ENCODE measurements around the gene NAGPA. TPM values are rescaled to one million over a fixed set of nuclear protein-coding genes. Genes with fewer than 3 reads are reported as not detected.

The NAGPA gene
- total and polyA plus RNA-seq, 2 experiments from 2014 or later: 6.3 to 20.7 TPM

DNA sequence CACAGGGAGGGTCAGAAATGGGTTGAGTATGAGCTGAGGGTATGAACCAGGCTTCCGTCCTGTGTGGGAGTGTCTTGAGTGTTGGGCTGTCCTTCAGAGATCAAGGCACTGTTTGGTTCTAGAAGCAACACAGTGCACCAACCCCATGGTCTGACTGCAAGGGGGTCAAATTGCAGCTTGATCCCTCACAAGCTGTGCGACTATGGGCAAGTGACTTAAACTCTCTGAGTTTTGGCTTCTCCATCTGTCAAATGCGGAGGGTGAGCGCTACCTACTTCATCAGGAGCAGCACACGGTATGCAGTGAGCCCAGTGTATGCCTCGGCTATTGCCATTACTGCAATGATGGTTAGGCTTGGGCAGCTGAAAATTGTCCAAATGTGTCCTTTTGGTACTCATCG lies 54.6 kb downstream of the NAGPA start:
- Mint-ChIP-seq H3K36me3 (ENCODE audit: low read depth) (no peaks in the 10 kb centered on the region), H3K27ac (no peak overlapping the region), H3K4me3 (no peak overlapping the region), H3K9me3 (peaks cover 4% of the 10 kb centered on the region; the same call in 1 of the 3 replicates), H3K4me1 (peaks cover 6% of the 10 kb centered on the region), H3K27me3 (ENCODE audit: insufficient read depth, low read depth, poor library complexity) (peaks cover 6% of the 10 kb centered on the region)
- Histone ChIP-seq H4K20me1 (replicated peaks; ENCODE audit: insufficient read depth) (no peaks in the 10 kb centered on the region), H3K9me2 (ENCODE audit: insufficient read depth) (no peaks in the 10 kb centered on the region), H3K79me2 (replicated peaks; ENCODE audit: insufficient read depth) (no peaks in the 10 kb centered on the region), H3K4me2 (no peak overlapping the region), H2AFZ (no peak overlapping the region), H3K27ac (ENCODE audit: low read depth) (no peak overlapping the region), H3K27me3 (ENCODE audit: insufficient read depth) (no peaks in the 10 kb centered on the region), H3K36me3 (ENCODE audit: insufficient read depth) (no peaks in the 10 kb centered on the region), H3K4me3 (no peak overlapping the region), H3K4me1 (ENCODE audit: insufficient read depth) (no peaks in the 10 kb centered on the region), H3F3A (replicated peaks; ENCODE audit: low read depth) (no peaks in the 10 kb centered on the region)
- ATAC-seq: no peak
- no peak for TF ChIP-seq ZNF331 (CRISPR knock-in tag; IDR thresholded peaks at IDR 0.05; ENCODE audit: low read depth)
- TF ChIP-seq STAT1 (IDR thresholded peaks at IDR 0.05; ENCODE audit: unreplicated experiment): no peak
- TF ChIP-seq NANOG (IDR thresholded peaks at IDR 0.05; ENCODE audit: borderline replicate concordance): no peak
- TF ChIP-seq POLR2AphosphoS5 (IDR thresholded peaks at IDR 0.05; ENCODE audit: low read depth): no peak
- TF ChIP-seq, protein P1, sequence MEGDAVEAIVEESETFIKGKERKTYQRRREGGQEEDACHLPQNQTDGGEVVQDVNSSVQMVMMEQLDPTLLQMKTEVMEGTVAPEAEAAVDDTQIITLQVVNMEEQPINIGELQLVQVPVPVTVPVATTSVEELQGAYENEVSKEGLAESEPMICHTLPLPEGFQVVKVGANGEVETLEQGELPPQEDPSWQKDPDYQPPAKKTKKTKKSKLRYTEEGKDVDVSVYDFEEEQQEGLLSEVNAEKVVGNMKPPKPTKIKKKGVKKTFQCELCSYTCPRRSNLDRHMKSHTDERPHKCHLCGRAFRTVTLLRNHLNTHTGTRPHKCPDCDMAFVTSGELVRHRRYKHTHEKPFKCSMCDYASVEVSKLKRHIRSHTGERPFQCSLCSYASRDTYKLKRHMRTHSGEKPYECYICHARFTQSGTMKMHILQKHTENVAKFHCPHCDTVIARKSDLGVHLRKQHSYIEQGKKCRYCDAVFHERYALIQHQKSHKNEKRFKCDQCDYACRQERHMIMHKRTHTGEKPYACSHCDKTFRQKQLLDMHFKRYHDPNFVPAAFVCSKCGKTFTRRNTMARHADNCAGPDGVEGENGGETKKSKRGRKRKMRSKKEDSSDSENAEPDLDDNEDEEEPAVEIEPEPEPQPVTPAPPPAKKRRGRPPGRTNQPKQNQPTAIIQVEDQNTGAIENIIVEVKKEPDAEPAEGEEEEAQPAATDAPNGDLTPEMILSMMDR (conservative IDR thresholded peaks at IDR 0.05; ENCODE audit: low read depth in 2 of 2): no peak
- no peak for TF ChIP-seq EZH2 (IDR thresholded peaks at IDR 0.05; ENCODE audit: low read depth, unreplicated experiment)
- TF ChIP-seq ZNF114 (CRISPR knock-in tag; IDR thresholded peaks at IDR 0.05): no peak
- TF ChIP-seq CREB1 (CRISPR knock-in tag; IDR thresholded peaks at IDR 0.05; ENCODE audit: low read depth): no peak
- no peak for DNase-seq (ENCODE audit: low spot score)

DNA sequence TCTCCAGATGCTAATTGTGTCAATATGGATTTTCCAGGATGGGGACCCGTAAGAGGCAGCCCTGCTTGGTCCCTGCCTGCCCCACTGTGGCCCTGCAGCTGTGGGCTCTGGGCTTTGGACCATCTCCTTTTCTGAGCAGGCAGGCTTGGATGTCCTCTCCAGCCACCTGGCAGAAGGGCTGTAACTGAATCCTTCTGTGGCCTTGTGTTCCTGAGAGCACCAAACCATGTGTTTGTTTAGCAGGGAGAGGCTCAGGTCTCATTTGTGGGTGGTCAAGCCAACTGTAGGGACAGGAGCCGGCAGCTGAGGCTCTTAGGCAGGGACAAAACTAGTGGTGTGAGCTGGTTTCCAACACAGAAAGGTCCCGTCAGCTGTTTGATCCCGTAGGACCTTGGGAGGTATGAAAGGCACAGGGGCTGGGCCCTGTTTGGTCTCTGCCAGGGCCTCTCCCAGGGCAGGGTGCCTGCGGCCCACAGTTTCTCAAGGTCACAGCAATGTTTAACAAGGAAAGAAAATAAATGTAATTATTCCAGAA lies 57.1 kb downstream of the NAGPA start:
- Mint-ChIP-seq H3K4me3 (no peak overlapping the region), H3K36me3 (ENCODE audit: low read depth) (no peaks in the 10 kb centered on the region), H3K9me3 (peaks cover 4% of the 10 kb centered on the region; the same call in 1 of the 3 replicates), H3K27me3 (ENCODE audit: insufficient read depth, low read depth, poor library complexity) (peaks cover 8% of the 10 kb centered on the region), H3K4me1 (peaks cover 8% of the 10 kb centered on the region), H3K27ac (no peak overlapping the region)
- H3K79me2 ChIP-seq (replicated peaks; ENCODE audit: insufficient read depth): no peaks in the 10 kb centered on the region
- H3K27ac ChIP-seq (ENCODE audit: low read depth): no peak overlapping the region
- ATAC-seq: no peak
- no peaks in the 10 kb centered on the region for H4K20me1 ChIP-seq (replicated peaks; ENCODE audit: insufficient read depth)
- no peak overlapping the region for H3K4me2 ChIP-seq
- no peaks in the 10 kb centered on the region for H3K4me1 ChIP-seq (ENCODE audit: insufficient read depth)
- no peak for TF ChIP-seq EZH2 (IDR thresholded peaks at IDR 0.05; ENCODE audit: low read depth, unreplicated experiment)
- TF ChIP-seq, protein P2, sequence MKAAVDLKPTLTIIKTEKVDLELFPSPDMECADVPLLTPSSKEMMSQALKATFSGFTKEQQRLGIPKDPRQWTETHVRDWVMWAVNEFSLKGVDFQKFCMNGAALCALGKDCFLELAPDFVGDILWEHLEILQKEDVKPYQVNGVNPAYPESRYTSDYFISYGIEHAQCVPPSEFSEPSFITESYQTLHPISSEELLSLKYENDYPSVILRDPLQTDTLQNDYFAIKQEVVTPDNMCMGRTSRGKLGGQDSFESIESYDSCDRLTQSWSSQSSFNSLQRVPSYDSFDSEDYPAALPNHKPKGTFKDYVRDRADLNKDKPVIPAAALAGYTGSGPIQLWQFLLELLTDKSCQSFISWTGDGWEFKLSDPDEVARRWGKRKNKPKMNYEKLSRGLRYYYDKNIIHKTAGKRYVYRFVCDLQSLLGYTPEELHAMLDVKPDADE (IDR thresholded peaks at IDR 0.05): no peak
- TF ChIP-seq STAT1 (IDR thresholded peaks at IDR 0.05; ENCODE audit: unreplicated experiment): no peak
- TF ChIP-seq CREB1 (CRISPR knock-in tag; IDR thresholded peaks at IDR 0.05; ENCODE audit: low read depth): no peak
- TF ChIP-seq, protein P3, sequence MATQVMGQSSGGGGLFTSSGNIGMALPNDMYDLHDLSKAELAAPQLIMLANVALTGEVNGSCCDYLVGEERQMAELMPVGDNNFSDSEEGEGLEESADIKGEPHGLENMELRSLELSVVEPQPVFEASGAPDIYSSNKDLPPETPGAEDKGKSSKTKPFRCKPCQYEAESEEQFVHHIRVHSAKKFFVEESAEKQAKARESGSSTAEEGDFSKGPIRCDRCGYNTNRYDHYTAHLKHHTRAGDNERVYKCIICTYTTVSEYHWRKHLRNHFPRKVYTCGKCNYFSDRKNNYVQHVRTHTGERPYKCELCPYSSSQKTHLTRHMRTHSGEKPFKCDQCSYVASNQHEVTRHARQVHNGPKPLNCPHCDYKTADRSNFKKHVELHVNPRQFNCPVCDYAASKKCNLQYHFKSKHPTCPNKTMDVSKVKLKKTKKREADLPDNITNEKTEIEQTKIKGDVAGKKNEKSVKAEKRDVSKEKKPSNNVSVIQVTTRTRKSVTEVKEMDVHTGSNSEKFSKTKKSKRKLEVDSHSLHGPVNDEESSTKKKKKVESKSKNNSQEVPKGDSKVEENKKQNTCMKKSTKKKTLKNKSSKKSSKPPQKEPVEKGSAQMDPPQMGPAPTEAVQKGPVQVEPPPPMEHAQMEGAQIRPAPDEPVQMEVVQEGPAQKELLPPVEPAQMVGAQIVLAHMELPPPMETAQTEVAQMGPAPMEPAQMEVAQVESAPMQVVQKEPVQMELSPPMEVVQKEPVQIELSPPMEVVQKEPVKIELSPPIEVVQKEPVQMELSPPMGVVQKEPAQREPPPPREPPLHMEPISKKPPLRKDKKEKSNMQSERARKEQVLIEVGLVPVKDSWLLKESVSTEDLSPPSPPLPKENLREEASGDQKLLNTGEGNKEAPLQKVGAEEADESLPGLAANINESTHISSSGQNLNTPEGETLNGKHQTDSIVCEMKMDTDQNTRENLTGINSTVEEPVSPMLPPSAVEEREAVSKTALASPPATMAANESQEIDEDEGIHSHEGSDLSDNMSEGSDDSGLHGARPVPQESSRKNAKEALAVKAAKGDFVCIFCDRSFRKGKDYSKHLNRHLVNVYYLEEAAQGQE (IDR thresholded peaks at IDR 0.05; ENCODE audit: unreplicated experiment): no peak
- no peaks in the 10 kb centered on the region for H3F3A ChIP-seq (replicated peaks; ENCODE audit: low read depth)
- no peaks in the 10 kb centered on the region for H3K36me3 ChIP-seq (ENCODE audit: insufficient read depth)
- no peaks in the 10 kb centered on the region for H3K27me3 ChIP-seq (ENCODE audit: insufficient read depth)
- no peaks in the 10 kb centered on the region for H3K9me2 ChIP-seq (ENCODE audit: insufficient read depth)
- no peak overlapping the region for H2AFZ ChIP-seq
- no peak overlapping the region for H3K4me3 ChIP-seq
- no peak for DNase-seq (ENCODE audit: low spot score)
